Parathyroid adenoma (tissue), 2 donors: Measurements from ENCODE around the gene TSPAN18.

Source experiments
- H2AFZ ChIP-seq: fragments of 300-600 bp; sonication (generic); one replicate; pipeline ENCODE4 v1.7.0; 2017; ENCODE audit warnings: antibody characterized with exemption, mild to moderate bottlenecking
- H3K27ac ChIP-seq: fragments of 300-600 bp; sonication (generic); one replicate; pipeline ENCODE4 v1.7.0; 2017
- H3K27me3 ChIP-seq: fragments of 300-600 bp; sonication (generic); one replicate; pipeline ENCODE4 v1.7.0; 2017; ENCODE audit warnings: low read length; ENCODE audit not compliant: control insufficient read depth, insufficient read depth
- H3K36me3 ChIP-seq: fragments of 300-600 bp; sonication (generic); one replicate; pipeline ENCODE4 v1.7.0; 2017; ENCODE audit warnings: low read length; ENCODE audit not compliant: control insufficient read depth, insufficient read depth
- H3K4me1 ChIP-seq: fragments of 300-600 bp; sonication (generic); one replicate; pipeline ENCODE4 v1.7.0; 2017; ENCODE audit warnings: control low read depth
- H3K4me2 ChIP-seq: fragments of 300-600 bp; sonication (generic); one replicate; pipeline ENCODE4 v1.7.0; 2017; ENCODE audit warnings: low read length
- H3K4me3 ChIP-seq: fragments of 300-600 bp; sonication (generic); one replicate; pipeline ENCODE4 v1.7.0; 2017; ENCODE audit warnings: low read depth, low read length
- H3K79me2 ChIP-seq: fragments of 300-600 bp; sonication (generic); one replicate; pipeline ENCODE4 v1.7.0; 2017; ENCODE audit warnings: control low read depth
- H3K9ac ChIP-seq: fragments of 300-600 bp; sonication (generic); one replicate; pipeline ENCODE4 v1.7.0; 2017; ENCODE audit warnings: mild to moderate bottlenecking
- H3K9me3 ChIP-seq: fragments of 300-600 bp; sonication (generic); one replicate; pipeline ENCODE4 v1.7.0; 2017; ENCODE audit warnings: low read length; ENCODE audit not compliant: control insufficient read depth
- TF ChIP-seq, protein P1 (sequence below): fragments of 300-600 bp; sonication (generic); IDR thresholded peaks from one replicate; pipeline ENCODE4 v1.7.0; 2017; ENCODE audit warnings: antibody characterized with exemption, mild to moderate bottlenecking
- donor health status: primary hyperparathyroidism.

Gene TSPAN18

DNA sequence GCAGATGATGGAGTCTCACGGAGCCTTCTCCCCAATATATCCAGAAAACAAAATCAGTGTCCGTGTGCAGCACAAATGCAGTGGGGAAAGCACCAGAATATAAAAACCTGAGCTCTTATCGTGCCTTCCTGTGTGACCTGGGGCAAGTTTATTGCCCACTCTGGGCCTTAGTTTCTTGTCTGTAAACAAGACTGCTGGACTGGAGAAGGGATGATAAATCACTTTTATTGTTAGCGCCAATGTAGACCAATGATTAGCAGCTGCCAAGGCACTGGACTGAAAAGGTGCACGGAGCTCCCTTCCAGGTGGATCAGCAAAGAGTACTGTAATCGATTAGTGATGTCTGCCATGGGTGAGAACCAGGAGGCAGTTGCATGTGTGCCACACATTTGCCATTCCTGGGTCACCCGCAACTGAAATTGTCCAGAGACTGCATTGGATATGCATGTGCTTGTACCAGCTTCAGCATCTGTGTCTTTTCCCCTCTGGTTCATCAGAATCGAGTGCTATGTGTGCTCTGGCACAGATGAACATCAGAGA, 89.2 kb downstream of the TSPAN18 start:
- no peaks in the 10 kb centered on the region for H3K27me3 ChIP-seq
- no peaks in the 10 kb centered on the region for H3K36me3 ChIP-seq
- H2AFZ ChIP-seq: no peak overlapping the region
- no peak overlapping the region for H3K9ac ChIP-seq
- TF ChIP-seq, protein P1, sequence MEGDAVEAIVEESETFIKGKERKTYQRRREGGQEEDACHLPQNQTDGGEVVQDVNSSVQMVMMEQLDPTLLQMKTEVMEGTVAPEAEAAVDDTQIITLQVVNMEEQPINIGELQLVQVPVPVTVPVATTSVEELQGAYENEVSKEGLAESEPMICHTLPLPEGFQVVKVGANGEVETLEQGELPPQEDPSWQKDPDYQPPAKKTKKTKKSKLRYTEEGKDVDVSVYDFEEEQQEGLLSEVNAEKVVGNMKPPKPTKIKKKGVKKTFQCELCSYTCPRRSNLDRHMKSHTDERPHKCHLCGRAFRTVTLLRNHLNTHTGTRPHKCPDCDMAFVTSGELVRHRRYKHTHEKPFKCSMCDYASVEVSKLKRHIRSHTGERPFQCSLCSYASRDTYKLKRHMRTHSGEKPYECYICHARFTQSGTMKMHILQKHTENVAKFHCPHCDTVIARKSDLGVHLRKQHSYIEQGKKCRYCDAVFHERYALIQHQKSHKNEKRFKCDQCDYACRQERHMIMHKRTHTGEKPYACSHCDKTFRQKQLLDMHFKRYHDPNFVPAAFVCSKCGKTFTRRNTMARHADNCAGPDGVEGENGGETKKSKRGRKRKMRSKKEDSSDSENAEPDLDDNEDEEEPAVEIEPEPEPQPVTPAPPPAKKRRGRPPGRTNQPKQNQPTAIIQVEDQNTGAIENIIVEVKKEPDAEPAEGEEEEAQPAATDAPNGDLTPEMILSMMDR: no peak
- no peaks in the 10 kb centered on the region for H3K79me2 ChIP-seq
- H3K4me2 ChIP-seq: no peak overlapping the region
- no peak overlapping the region for H3K4me3 ChIP-seq
- no peaks in the 10 kb centered on the region for H3K9me3 ChIP-seq
- no peaks in the 10 kb centered on the region for H3K4me1 ChIP-seq
- H3K27ac ChIP-seq: no peak overlapping the region

DNA sequence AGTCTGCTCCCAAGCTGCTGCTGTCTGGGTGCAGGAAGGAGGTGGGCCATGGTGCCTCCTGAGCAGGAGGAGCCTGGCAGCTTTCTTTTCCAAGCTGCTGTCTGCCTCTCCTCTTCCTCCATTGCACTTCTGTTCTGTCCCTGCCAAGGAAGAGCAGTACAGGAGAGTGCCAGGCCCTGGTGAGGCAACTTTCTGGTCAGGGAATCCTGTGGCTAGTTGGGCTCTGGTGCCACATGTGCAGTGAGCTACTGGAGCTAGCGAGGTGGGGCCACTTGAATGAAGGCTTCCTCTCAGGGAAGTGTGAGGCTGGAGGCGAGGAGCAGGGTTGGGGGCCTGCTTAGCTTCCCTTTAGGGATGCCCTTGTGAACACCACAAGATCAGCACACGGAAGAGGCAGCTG, 90.0 kb downstream of the TSPAN18 start:
- no peak overlapping the region for H3K9ac ChIP-seq
- TF ChIP-seq, protein P1: no peak
- H2AFZ ChIP-seq: no peak overlapping the region
- no peaks in the 10 kb centered on the region for H3K4me1 ChIP-seq
- H3K27me3 ChIP-seq: no peaks in the 10 kb centered on the region
- H3K27ac ChIP-seq: no peak overlapping the region
- H3K36me3 ChIP-seq: no peaks in the 10 kb centered on the region
- no peaks in the 10 kb centered on the region for H3K9me3 ChIP-seq
- H3K4me3 ChIP-seq: no peak overlapping the region
- no peaks in the 10 kb centered on the region for H3K79me2 ChIP-seq
- H3K4me2 ChIP-seq: no peak overlapping the region

DNA sequence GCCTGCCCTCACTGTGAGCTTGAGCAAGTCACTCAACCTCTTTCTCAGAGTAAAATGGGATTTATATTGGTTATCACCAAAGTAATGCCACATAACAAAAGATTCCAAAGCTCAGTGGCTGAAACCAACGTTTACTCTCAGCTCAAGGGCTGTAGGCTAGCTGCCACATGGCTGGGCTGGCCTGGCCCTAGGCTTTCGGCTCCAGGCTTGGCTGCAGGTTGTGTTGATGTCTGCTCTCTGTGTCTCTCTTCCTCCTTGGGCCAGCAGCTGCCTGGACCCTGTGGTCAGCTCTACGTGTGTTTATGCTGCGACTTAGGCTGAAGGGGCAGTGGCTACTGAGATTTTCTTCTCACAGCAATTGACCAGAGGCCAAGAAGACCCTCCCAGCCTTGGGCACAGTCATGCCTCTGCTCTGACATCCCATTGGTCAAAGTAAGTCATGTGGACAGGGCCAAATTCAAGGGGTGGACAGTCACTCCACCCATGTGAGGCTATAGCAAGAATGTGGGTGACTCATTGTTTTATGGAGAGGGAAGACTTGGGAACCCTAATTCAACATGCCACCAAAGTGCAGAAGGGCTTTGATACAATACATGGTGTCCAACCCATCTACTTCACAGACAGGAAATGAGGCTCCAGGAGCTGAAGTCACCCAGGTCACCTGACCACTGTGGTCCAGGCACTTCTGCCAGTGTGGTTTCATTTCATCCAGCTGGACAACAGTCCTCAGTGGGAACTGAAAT, 90.6 kb downstream of the TSPAN18 start:
- Histone ChIP-seq H3K27ac (peak overlapping the region; percentile 3), H2AFZ (no peak overlapping the region), H3K4me1 (no peaks in the 10 kb centered on the region)

DNA sequence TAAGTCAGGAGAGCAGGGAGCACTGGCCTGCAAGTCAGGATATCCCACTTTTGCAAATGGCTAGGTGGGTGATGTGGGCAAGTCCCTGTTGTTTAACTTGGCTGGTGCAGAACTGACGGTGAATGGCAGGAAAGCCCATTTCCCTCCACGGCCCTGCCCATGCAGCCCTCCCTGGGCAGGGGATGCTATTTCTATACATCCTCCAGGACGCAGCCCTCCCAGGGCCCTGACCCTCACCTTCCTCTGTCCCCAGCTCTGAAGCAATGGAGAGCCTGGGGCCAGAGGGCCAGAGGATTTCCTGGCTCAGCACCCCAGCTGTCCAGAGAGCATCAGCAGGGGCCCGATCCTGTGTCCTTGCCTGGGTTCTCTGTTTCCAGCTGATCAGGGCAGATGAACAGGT, 91.3 kb downstream of the TSPAN18 start:
- Histone ChIP-seq H3K4me3 (no peak overlapping the region), H2AFZ (no peak overlapping the region), H3K27me3 (no peaks in the 10 kb centered on the region), H3K9ac (no peak overlapping the region), H3K79me2 (no peaks in the 10 kb centered on the region), H3K27ac (no peak overlapping the region), H3K36me3 (no peaks in the 10 kb centered on the region), H3K9me3 (no peaks in the 10 kb centered on the region), H3K4me1 (no peaks in the 10 kb centered on the region), H3K4me2 (no peak overlapping the region)
- TF ChIP-seq, protein P1: no peak

More for the DNA sequence above, 90.6 kb downstream of the TSPAN18 start:
- H3K79me2 ChIP-seq: no peaks in the 10 kb centered on the region
- H3K9ac ChIP-seq: no peak overlapping the region
- no peaks in the 10 kb centered on the region for H3K36me3 ChIP-seq
- no peaks in the 10 kb centered on the region for H3K27me3 ChIP-seq
- H3K9me3 ChIP-seq: no peaks in the 10 kb centered on the region
- H3K4me2 ChIP-seq: no peak overlapping the region
- TF ChIP-seq, protein P1: no peak
- H3K4me3 ChIP-seq: no peak overlapping the region

DNA sequence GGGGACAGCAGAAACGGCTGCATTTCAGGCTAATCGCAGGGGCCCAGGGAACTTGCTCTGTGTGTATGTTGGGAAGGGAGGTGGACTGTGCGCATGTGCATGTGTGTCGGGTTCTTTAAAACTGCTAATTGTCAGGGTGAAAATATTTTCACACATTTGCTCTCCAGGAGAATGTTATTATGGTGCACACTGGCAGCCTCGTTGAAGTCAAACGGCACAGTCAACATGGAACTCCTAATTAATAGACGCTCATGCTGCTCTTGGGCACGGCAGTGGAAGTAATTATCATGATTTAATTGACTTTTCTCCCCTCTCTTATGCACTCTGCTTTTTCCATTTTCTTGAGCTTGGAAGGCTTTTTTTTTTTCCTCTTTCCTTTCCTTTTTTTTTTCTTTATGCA, 92.6 kb downstream of the TSPAN18 start:
- no peak overlapping the region for H3K27ac ChIP-seq
- H3K27me3 ChIP-seq: no peaks in the 10 kb centered on the region
- no peak overlapping the region for H3K4me2 ChIP-seq
- TF ChIP-seq, protein P1: no peak
- H3K9ac ChIP-seq: no peak overlapping the region
- no peaks in the 10 kb centered on the region for H3K36me3 ChIP-seq
- H3K4me3 ChIP-seq: no peak overlapping the region
- H3K79me2 ChIP-seq: no peaks in the 10 kb centered on the region
- H3K4me1 ChIP-seq: no peaks in the 10 kb centered on the region
- H2AFZ ChIP-seq: no peak overlapping the region
- no peaks in the 10 kb centered on the region for H3K9me3 ChIP-seq
